Measurements from ENCODE around the gene INSYN2B.

- TF ChIP-seq CTCF (conservative IDR thresholded peaks at IDR 0.05; ENCODE audit: low read depth, low read length): no peak
- TF ChIP-seq RAD21 (IDR thresholded peaks at IDR 0.05; ENCODE audit: low read length): no peak
- TF ChIP-seq POLR2A (IDR thresholded peaks at IDR 0.05; ENCODE audit: low read depth, low read length): no peak
- TF ChIP-seq FOS (IDR thresholded peaks at IDR 0.05; ENCODE audit: low read depth, low read length): no peak
These were observed 87.3 kb downstream of the INSYN2B start for GRCh38 chr5:169893010-169893409.
